Measurements from ENCODE around the gene SLC45A1. TPM values are rescaled to one million over a fixed set of nuclear protein-coding genes. Genes with fewer than 3 reads are reported as not detected.

SLC45A1 gene
- total and polyA plus RNA-seq, 2 of the 4 experiments (the other 2 are of a cell fraction), result 0.72 to 3.9 TPM

GRCh38 chr1:8303141-8303540 is 14.8 kb upstream of the SLC45A1 start (continued):
- TF ChIP-seq RAD21 (IDR thresholded peaks at IDR 0.05; ENCODE audit: low read length) (no peak), NFE2L2 (IDR thresholded peaks at IDR 0.05; ENCODE audit: low read depth, low read length) (no peak), MAZ (IDR thresholded peaks at IDR 0.05; ENCODE audit: borderline replicate concordance, low read depth, low read length) (no peak), CHD1 (IDR thresholded peaks at IDR 0.05; ENCODE audit: low read depth, low read length) (no peak)
- TF ChIP-seq, protein P1, sequence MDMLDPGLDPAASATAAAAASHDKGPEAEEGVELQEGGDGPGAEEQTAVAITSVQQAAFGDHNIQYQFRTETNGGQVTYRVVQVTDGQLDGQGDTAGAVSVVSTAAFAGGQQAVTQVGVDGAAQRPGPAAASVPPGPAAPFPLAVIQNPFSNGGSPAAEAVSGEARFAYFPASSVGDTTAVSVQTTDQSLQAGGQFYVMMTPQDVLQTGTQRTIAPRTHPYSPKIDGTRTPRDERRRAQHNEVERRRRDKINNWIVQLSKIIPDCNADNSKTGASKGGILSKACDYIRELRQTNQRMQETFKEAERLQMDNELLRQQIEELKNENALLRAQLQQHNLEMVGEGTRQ (IDR thresholded peaks at IDR 0.05; ENCODE audit: low read depth, low read length), result no peak

DNA sequence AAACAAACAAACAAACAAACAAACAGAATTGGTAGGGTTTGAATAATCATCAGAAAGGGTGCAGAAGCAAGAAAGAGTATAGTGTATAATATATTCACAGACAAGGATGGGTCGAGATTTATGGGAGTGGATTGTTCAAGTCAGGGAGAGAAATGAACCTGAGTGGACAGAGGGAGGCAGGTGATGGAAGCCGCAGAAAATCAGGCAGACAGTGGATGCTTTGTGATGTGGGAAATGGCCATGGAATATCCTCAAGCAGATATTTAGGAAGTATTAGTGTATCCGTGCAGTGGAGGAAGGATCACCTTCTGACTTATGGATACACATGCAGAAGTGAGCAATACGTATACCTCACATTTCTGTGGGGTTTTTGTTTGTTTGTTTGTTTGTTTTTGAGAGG is 14.0 kb upstream of the SLC45A1 start:
- no peak for ATAC-seq (ENCODE audit: low read depth)
- peak overlapping the region; percentile 43 for H2BK20ac ChIP-seq (ENCODE audit: low read depth, low read length)
- ChIA-PET CTCF (interaction anchor here (0.6 kb wide), 1 partner anchor 65 kb away, joined by 3 read pairs; no protein-coding TSS in a partner anchor), POLR2A (ENCODE audit: unreplicated experiment) (no interaction called here)
- no peak overlapping the region for H2AK9ac ChIP-seq (replicated peaks; ENCODE audit: low read depth, low read length, poor library complexity)
- H3K4ac ChIP-seq (ENCODE audit: low read depth, low read length), result peak overlapping the region; percentile 45; the same call in 1 of the 2 replicates
- no peak overlapping the region for H3K4me3 ChIP-seq (ENCODE audit: insufficient read depth, low read depth, low read length)
- peak overlapping the region; percentile 28; the same call in 1 of the 2 replicates for H4K91ac ChIP-seq (ENCODE audit: insufficient read depth, low read depth, low read length)
- H3K9ac ChIP-seq (ENCODE audit: low read depth, low read length), result no peak overlapping the region
- no peak overlapping the region for H2AFZ ChIP-seq (replicated peaks; ENCODE audit: low read length, poor library complexity)
- peak overlapping the region; percentile 87 for H2AK5ac ChIP-seq (ENCODE audit: low read depth, low read length)
- BruUV-seq (replicated peaks), result no TSS peak
- intact Hi-C loops (cut with micrococcal nuclease) (no loop called here), dilution Hi-C loops (cut with HindIII; ENCODE audit: low sequenced_read_pairs, unreplicated experiment) (loop anchor here (25.0 kb wide), 1 partner anchor 292 kb away; no protein-coding TSS in a partner anchor), in situ Hi-C loops (cut with MboI; ENCODE audit: low sequenced_read_pairs) (loop anchor here (25.0 kb wide), 1 partner anchor 642 kb away; no protein-coding TSS in a partner anchor)
- H2BK5ac ChIP-seq (ENCODE audit: low read depth, low read length, poor library complexity, severe bottlenecking), result peak overlapping the region; percentile 56
- no peaks in the 10 kb centered on the region for H3K9me1 ChIP-seq (ENCODE audit: insufficient read depth, low read length)
- peaks cover 4% of the 10 kb centered on the region for H3K4me1 ChIP-seq (ENCODE audit: control insufficient read depth, insufficient read depth, low read length)
- H3K14ac ChIP-seq (replicated peaks; ENCODE audit: low read depth, low read length), result no peak overlapping the region
- no peaks in the 10 kb centered on the region for H3K27me3 ChIP-seq (ENCODE audit: control insufficient read depth, insufficient read depth, low read length)
- no peak overlapping the region for H3K4me2 ChIP-seq (ENCODE audit: low read depth, low read length)
- WGBS, 2 experiments (ENCODE audit: extremely low coverage in 2 of 2, insufficient read length in 1 of 2), result no CpG with 5 or more reads among the region's 4 CpGs
- peak overlapping the region; percentile 25; the same call in 1 of the 2 replicates for H2BK120ac ChIP-seq (ENCODE audit: low read depth, low read length)
- peak overlapping the region; percentile 45 for H3K18ac ChIP-seq (ENCODE audit: low read depth, low read length)
- peak overlapping the region; percentile 25 to 43; a peak in 2 of 4 replicates for H4K8ac ChIP-seq (ENCODE audit: low read depth in 2 of 2, low read length in 2 of 2)
- no peak for DNase-seq
- H2BK15ac ChIP-seq (ENCODE audit: low read depth, low read length), result peak overlapping the region; percentile 93; the same call in 2 of the 3 replicates
- no peaks in the 10 kb centered on the region for H3K9me3 ChIP-seq (ENCODE audit: control insufficient read depth, insufficient read depth, low read length)
- peak overlapping the region; percentile 41; the same call in 1 of the 2 replicates for H3K27ac ChIP-seq (ENCODE audit: insufficient read depth, low read length)
- no peaks in the 10 kb centered on the region for H4K20me1 ChIP-seq (ENCODE audit: insufficient read depth, low read length)
- TF ChIP-seq RAD21 (IDR thresholded peaks at IDR 0.05; ENCODE audit: low read length), result no peak
- TF ChIP-seq POLR2A (IDR thresholded peaks at IDR 0.05; ENCODE audit: low read depth, low read length), result no peak
- TF ChIP-seq, protein P2, sequence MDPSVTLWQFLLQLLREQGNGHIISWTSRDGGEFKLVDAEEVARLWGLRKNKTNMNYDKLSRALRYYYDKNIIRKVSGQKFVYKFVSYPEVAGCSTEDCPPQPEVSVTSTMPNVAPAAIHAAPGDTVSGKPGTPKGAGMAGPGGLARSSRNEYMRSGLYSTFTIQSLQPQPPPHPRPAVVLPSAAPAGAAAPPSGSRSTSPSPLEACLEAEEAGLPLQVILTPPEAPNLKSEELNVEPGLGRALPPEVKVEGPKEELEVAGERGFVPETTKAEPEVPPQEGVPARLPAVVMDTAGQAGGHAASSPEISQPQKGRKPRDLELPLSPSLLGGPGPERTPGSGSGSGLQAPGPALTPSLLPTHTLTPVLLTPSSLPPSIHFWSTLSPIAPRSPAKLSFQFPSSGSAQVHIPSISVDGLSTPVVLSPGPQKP (IDR thresholded peaks at IDR 0.05; ENCODE audit: borderline replicate concordance, low read depth, low read length), result no peak
- TF ChIP-seq BHLHE40 (IDR thresholded peaks at IDR 0.05; ENCODE audit: low read depth, low read length), result no peak
- peak overlapping the region; percentile 53; the same call in 1 of the 2 replicates for H3K23ac ChIP-seq (ENCODE audit: low read depth, low read length)
- no peaks in the 10 kb centered on the region for H3K36me3 ChIP-seq (ENCODE audit: control insufficient read depth, insufficient read depth, low read length)
- no peak overlapping the region for H3K56ac ChIP-seq (ENCODE audit: extremely low read depth, insufficient read depth, low read length)
- no peak overlapping the region for H4K5ac ChIP-seq (ENCODE audit: low read depth, low read length)
- H3K79me1 ChIP-seq (ENCODE audit: low read depth in 1 of 2, low read length in 2 of 2), result no peaks in the 10 kb centered on the region

Measured in IMR-90 (cell line).